ES-I3 (cell line): ENCODE results near the gene MYH9.

Source experiments
- H3K36me3 ChIP-seq: 2 replicates; pipeline ENCODE4 v1.6.1; 2013; ENCODE audit warnings: mild to moderate bottlenecking, low read length, control low read depth, moderate library complexity; ENCODE audit not compliant: insufficient read depth
- H3K4me1 ChIP-seq: 2 replicates; pipeline ENCODE4 v1.6.1; 2013; ENCODE audit warnings: mild to moderate bottlenecking, control low read depth, low read length; ENCODE audit not compliant: insufficient read depth
- H3K9ac ChIP-seq: 2 replicates; pipeline ENCODE4 v1.6.1; 2013; ENCODE audit warnings: low read depth, mild to moderate bottlenecking, low read length, moderate library complexity
- H3K9me3 ChIP-seq: 2 replicates; pipeline ENCODE4 v1.6.1; 2013; ENCODE audit warnings: mild to moderate bottlenecking, low read length, moderate library complexity; ENCODE audit not compliant: control insufficient read depth, insufficient read depth

The MYH9 gene

GRCh38 chr22:36344106-36344827, 43.5 kb downstream of the MYH9 start:
- Histone ChIP-seq H3K4me1 (peaks cover 20% of the 10 kb centered on the region; the same call in 1 of the 2 replicates), H3K36me3 (peaks cover 30% of the 10 kb centered on the region), H3K9me3 (no peaks in the 10 kb centered on the region), H3K9ac (no peak overlapping the region)

DNA sequence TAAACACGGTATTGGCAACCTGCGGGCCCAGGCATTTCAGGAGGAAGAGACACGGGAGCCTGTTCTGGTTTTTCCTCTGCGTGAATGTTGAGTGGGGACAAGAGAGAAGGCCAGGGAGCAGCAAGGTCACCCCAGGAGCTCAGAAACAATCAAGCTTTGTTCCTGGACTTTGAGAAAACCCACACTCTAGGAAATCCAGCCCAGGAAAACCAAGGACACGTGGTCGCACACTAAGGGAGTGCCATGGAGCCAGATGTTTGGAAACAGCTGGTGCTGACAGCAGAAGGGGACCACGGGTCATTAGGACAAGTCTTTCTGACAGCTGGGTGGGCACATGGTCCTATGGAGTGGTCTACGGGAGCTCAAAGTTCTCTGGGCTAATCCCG, 44.1 kb downstream of the MYH9 start:
- peaks cover 35% of the 10 kb centered on the region for H3K36me3 ChIP-seq
- no peak overlapping the region for H3K9ac ChIP-seq
- peaks cover 20% of the 10 kb centered on the region; the same call in 1 of the 2 replicates for H3K4me1 ChIP-seq
- H3K9me3 ChIP-seq: no peaks in the 10 kb centered on the region

GRCh38 chr22:36343070-36343719, 44.6 kb downstream of the MYH9 start:
- H3K36me3 ChIP-seq: peaks cover 38% of the 10 kb centered on the region
- no peaks in the 10 kb centered on the region for H3K9me3 ChIP-seq
- H3K4me1 ChIP-seq: peaks cover 20% of the 10 kb centered on the region; the same call in 1 of the 2 replicates
- H3K9ac ChIP-seq: no peak overlapping the region

DNA sequence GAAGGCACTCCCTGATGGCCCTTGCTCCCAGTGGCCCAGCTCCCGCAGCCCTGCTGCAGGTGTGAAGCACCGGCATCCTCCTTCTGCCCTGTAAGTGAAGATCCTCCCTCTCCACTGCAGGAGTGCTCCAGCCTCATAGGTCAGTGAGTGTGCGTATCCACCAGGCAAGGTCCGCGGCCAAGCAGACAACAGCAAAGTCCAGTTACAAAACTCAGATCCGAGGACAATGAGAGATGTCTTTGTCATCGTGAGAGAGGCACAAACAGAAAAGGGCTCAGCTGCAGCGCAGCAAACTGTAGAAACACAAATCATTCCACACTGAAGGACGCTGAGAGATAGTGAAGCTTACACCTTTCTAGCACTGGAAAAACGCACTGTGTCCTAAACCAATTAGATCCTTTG, 46.1 kb downstream of the MYH9 start:
- peaks cover 43% of the 10 kb centered on the region for H3K36me3 ChIP-seq
- H3K4me1 ChIP-seq: peaks cover 30% of the 10 kb centered on the region
- H3K9me3 ChIP-seq: no peaks in the 10 kb centered on the region
- H3K9ac ChIP-seq: no peak overlapping the region

DNA sequence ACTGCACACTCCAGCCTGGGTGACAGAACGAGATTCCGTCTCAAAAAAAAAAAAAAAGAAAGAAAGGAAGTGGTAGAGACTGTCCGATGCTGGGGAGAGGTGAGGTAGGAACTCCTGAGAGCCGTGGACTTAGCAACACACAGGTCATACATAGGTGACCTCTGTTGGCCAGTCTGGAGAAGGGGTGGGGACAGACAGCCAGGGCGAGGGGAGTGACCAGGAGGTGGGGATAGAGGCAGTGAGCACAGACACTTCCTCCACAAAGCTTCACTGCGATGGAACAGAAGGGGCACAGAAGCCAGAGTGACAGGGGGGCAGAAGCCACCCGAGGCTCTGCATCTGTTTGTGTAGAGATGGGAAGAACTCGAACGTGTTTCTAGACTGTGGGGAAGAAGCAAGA, 47.1 kb downstream of the MYH9 start:
- Histone ChIP-seq H3K9ac (no peak overlapping the region), H3K4me1 (peaks cover 39% of the 10 kb centered on the region), H3K36me3 (peaks cover 41% of the 10 kb centered on the region), H3K9me3 (no peaks in the 10 kb centered on the region)

DNA sequence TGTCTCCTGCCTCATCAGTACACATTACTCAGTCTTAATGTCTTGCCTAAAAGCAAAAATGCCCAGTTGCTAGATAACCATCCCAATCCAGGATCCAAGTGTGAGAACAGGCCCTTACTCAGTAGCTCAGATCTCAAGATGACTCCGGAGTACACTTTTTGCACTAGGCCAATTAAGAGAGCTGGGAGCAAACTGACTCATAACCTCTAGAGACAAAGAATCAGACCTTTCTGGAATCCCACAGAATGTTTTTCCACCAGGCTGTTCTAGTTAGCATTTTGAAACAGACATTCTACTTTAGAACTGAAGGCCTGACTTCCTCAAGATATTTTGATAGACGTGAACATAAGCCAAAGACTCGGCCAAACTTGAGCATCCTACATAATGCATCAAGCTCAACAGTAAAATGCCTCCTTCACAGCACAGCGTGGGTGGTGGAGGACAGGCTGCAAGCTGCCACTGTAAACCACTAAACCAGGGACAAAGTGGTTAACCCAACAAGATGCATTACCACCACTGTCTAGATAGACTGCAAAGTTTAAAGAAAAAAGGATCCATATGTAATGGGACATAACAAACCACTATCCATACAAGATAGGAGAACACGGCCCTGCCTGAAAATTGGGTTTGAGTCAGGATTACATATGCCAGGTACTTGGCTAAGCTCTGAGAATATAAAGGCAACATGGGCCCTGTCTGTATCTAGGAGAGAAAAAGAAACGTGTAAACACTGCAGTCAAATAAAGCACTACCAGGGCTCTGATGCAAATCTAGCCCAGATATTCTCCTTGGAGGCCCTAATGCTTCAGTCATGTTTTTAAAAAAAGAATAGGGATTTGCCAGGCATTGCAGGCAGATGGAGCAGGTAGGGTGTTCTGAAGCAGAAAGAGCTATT, 48.3 kb downstream of the MYH9 start:
- peaks cover 40% of the 10 kb centered on the region for H3K4me1 ChIP-seq
- no peaks in the 10 kb centered on the region for H3K9me3 ChIP-seq
- no peak overlapping the region for H3K9ac ChIP-seq
- H3K36me3 ChIP-seq: peaks cover 43% of the 10 kb centered on the region

GRCh38 chr22:36337365-36338130, 50.2 kb downstream of the MYH9 start:
- Histone ChIP-seq H3K36me3 (peaks cover 50% of the 10 kb centered on the region), H3K4me1 (peaks cover 44% of the 10 kb centered on the region), H3K9ac (no peak overlapping the region)

DNA sequence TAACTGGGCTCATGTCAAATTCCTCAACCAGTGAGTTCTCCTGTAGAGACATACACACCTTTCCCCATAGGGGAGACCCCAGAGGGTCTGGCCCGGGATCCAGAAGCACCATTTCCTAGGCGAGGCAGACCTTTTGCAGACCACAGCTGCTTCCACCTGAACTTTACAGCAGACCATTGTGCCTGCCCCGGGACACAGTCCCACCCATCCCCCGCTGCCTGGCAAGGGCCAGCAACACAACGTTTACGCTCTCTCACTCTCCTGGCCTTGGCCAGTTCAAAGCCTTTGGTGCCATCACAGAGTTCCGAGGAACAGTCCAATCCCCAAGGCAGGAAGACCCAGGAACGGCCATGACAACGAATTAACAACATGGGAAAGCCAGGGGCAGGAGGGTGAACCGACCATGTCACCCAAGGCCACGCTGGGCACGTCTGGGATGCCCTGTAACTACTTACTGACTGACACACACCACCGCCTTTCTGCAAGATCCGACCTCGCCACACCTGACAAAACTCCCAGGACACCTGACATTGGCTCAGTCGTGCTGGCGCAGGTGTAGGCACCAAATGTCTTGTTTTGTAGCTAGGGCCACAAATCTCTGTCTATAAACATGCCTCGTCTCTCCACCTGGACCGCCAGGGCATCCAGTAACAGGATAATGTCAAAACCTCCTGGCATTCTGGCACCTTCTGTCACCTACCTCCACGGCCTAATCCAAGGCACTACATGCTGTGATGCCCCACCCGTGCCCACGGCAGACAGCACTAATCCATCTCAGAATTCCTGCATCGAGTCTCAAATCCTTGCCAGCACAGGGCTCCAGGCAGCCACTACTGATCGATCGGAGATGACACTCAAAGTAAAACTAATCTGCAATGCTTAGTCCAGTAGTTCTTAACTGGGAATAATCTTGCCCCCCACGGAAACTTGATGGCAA, 51.3 kb downstream of the MYH9 start:
- no peak overlapping the region for H3K9ac ChIP-seq

More at GRCh38 chr22:36337365-36338130, 50.2 kb downstream of the MYH9 start:
- H3K9me3 ChIP-seq: no peaks in the 10 kb centered on the region

DNA sequence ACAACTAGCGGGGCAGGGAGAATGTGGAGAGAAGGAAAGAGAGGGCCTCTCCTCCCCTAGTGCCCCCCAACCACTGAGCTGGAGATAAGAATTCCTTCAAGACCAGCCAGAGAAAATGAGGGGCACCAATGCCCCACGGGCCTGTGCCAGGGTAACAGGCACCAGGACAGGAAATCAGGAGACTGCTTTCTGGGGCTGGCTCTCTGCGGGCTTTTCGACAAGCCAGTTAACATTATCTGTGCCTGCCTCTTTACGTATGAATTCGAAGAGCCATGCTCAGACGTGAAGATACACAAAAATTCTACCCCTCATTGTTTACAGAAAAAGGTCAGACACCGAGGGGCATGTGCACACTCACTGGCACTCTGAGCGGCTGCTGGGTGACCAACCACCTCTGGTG, 52.1 kb downstream of the MYH9 start:
- H3K9me3 ChIP-seq: no peaks in the 10 kb centered on the region
- H3K36me3 ChIP-seq: peaks cover 37% of the 10 kb centered on the region
- H3K9ac ChIP-seq: no peak overlapping the region
- peaks cover 46% of the 10 kb centered on the region for H3K4me1 ChIP-seq

More for the DNA sequence above, 51.3 kb downstream of the MYH9 start:
- Histone ChIP-seq H3K4me1 (peaks cover 47% of the 10 kb centered on the region), H3K9me3 (no peaks in the 10 kb centered on the region), H3K36me3 (peaks cover 46% of the 10 kb centered on the region)

- H3K36me3 ChIP-seq: peaks cover 35% of the 10 kb centered on the region
- H3K9ac ChIP-seq: no peak overlapping the region
- H3K9me3 ChIP-seq: no peaks in the 10 kb centered on the region
- H3K4me1 ChIP-seq: peaks cover 52% of the 10 kb centered on the region
These were observed 52.8 kb downstream of the MYH9 start for GRCh38 chr22:36334821-36335603.

GRCh38 chr22:36334081-36334820, 53.5 kb downstream of the MYH9 start:
- Histone ChIP-seq H3K9ac (no peak overlapping the region), H3K4me1 (peaks cover 57% of the 10 kb centered on the region), H3K9me3 (no peaks in the 10 kb centered on the region), H3K36me3 (peaks cover 28% of the 10 kb centered on the region)

GRCh38 chr22:36333644-36334043, 54.1 kb downstream of the MYH9 start:
- Histone ChIP-seq H3K4me1 (peaks cover 63% of the 10 kb centered on the region), H3K36me3 (peaks cover 24% of the 10 kb centered on the region), H3K9me3 (no peaks in the 10 kb centered on the region), H3K9ac (no peak overlapping the region)
